ENCODE data around the gene MDGA2. TPM values are rescaled to one million over a fixed set of nuclear protein-coding genes. Genes with fewer than 3 reads are reported as not detected.

MDGA2 gene
- total RNA-seq, 1 donor from 2014 or later = 0.19 TPM

DNA sequence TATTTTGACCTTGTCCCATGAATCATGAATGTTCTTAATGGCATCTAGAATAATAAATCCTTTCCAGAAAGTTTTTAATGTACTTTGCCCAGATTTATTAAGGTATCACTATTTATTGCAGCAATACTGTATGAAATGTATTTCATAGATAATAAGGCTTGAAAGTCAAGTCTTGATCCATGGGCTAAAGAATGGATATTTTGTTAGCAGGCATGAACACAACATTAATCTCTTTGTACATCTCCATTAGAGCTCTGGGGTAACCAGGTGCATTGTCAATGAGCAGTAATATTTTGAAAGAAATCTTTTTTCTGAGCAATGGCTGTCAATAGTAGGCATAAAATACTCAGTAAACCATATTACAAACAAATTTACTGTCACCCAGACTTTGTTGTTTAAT lies 882.3 kb downstream of the MDGA2 start:
- Mint-ChIP-seq H3K27me3 (no peaks in the 10 kb centered on the region), H3K4me1 (ENCODE audit: low read depth) (no peaks in the 10 kb centered on the region), H3K27ac (no peak overlapping the region), H3K4me3 (ENCODE audit: low read depth) (no peak overlapping the region), H3K9me3 (ENCODE audit: low read depth) (peaks cover 17% of the 10 kb centered on the region), H3K36me3 (ENCODE audit: insufficient read depth) (peaks cover 2% of the 10 kb centered on the region)
- DNase-seq (ENCODE audit: low spot score, unreplicated experiment) = no peak
- TF ChIP-seq, protein P1, sequence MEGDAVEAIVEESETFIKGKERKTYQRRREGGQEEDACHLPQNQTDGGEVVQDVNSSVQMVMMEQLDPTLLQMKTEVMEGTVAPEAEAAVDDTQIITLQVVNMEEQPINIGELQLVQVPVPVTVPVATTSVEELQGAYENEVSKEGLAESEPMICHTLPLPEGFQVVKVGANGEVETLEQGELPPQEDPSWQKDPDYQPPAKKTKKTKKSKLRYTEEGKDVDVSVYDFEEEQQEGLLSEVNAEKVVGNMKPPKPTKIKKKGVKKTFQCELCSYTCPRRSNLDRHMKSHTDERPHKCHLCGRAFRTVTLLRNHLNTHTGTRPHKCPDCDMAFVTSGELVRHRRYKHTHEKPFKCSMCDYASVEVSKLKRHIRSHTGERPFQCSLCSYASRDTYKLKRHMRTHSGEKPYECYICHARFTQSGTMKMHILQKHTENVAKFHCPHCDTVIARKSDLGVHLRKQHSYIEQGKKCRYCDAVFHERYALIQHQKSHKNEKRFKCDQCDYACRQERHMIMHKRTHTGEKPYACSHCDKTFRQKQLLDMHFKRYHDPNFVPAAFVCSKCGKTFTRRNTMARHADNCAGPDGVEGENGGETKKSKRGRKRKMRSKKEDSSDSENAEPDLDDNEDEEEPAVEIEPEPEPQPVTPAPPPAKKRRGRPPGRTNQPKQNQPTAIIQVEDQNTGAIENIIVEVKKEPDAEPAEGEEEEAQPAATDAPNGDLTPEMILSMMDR (IDR thresholded peaks at IDR 0.05; ENCODE audit: unreplicated experiment) = no peak

All from progenitor cell of endocrine pancreas (in vitro differentiated cells).